Transverse colon (tissue), 4 donors: Measurements from ENCODE around the gene LAMA5.

ENCODE experiments used
- CTCF ChIP-seq, 5 experiments: fragments of 200-600 bp in 3 of 5; fragments of 450-650 bp in 2 of 5; sonication (generic) in 3 of 5; IDR thresholded peaks; 1 replicate in 2 of 5; 2 replicates in 3 of 5; pipeline ENCODE4 v1.5.1; 2016 to 2017; ENCODE audit warnings: antibody characterized with exemption in 5 of 5, inconsistent platforms in 3 of 5, mild to moderate bottlenecking in 2 of 5, moderate library complexity in 1 of 5
- POLR2A ChIP-seq: fragments of 450-650 bp; IDR thresholded peaks from one replicate; pipeline ENCODE4 v1.6.1; 2016; ENCODE audit warnings: antibody characterized with exemption, mild to moderate bottlenecking, moderate library complexity
- POLR2AphosphoS5 ChIP-seq, 3 donors: sonication (generic); formaldehyde crosslinking; IDR thresholded peaks; one replicate each; pipeline ENCODE4 v1.6.1; 2016; ENCODE audit warnings: antibody characterized with exemption in 3 of 3

GRCh38 chr20:62386383-62387218, 19.5 kb upstream of the LAMA5 start, which contains the start of gene RPS21:
- TF ChIP-seq POLR2AphosphoS5 (IDR thresholded peaks at IDR 0.05) (peak; percentile 94 to 96 (median 94)), POLR2A (peak; percentile 81), CTCF (IDR thresholded peaks at IDR 0.05) (peak in 1 of 5 experiments; percentile 18)
